ENCODE data around the gene PDHX.
"Not testable (repeated sequence)": the region's sequence is repeated elsewhere in the genome, so short reads cannot be mapped to it uniquely, and the experiment has no call there.

PDHX gene

DNA sequence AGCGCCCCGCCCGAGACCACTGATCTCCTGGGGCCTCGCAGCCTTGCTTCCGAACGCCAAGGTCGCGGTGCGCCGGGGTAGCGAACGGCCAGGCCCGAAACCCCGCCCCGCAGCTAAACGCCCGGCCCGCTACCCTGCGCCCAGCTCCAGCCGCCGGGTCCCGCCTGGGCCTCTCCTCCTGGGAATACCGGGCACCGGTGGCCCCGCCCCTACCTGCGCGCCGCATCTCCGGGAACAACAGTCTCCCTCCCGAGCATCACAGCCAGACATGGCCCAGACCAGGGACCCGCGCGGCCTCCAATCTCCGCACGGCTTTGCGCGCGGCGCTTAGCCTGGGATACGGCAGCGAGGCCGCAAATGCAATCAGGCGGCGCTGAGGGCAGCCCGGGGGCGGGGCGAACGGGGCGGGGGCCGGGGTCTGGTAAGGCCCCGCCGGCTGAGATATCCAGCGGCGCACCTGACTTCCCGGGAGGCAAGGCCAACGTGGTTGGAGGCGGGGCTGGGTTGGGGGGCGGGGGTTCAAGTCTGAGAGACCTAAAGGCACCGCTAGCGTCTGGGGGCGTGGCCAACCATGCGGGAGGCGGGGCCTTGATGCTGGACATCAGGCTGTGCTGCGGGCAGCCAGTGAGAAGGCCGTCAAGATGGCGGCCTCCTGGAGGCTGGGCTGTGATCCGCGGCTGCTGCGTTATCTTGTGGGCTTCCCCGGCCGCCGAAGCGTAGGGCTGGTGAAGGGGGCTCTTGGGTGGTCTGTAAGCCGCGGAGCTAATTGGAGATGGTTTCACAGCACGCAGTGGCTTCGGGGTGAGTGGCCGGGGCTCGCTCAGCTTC, at the start of gene PDHX, which contains the start of gene APIP:
TSS of gene PDHX (plus strand) at position 604 of the 828 bp plus-strand sequence. CDS start at position 642, 38 bp downstream.
TSS of gene APIP (minus strand) at position 365 of the 828 bp plus-strand sequence. CDS start at position 270, 95 bp downstream.
- DNase-seq, result peak; percentile 97

DNA sequence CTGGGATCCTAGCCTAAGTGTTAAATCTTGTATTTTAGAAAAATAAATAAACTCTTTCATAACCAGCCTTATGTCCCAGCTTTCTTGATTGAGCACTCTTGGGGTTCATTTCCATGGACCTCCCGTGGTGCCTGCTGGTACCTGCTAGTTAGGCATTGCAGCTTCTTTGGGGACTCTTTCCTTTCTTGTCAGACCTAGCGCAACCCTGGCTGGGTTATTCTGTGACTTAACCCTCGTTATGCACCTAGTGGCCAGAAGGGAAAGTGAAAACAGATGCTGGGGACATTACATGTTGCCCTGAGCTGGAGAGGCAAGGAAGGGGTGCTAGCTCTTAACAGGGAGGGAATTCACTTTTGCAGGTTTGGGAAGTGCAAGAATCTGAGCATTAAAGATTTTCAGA, 47.0 kb upstream of the PDHX start:
- no peak for DNase-seq

DNA sequence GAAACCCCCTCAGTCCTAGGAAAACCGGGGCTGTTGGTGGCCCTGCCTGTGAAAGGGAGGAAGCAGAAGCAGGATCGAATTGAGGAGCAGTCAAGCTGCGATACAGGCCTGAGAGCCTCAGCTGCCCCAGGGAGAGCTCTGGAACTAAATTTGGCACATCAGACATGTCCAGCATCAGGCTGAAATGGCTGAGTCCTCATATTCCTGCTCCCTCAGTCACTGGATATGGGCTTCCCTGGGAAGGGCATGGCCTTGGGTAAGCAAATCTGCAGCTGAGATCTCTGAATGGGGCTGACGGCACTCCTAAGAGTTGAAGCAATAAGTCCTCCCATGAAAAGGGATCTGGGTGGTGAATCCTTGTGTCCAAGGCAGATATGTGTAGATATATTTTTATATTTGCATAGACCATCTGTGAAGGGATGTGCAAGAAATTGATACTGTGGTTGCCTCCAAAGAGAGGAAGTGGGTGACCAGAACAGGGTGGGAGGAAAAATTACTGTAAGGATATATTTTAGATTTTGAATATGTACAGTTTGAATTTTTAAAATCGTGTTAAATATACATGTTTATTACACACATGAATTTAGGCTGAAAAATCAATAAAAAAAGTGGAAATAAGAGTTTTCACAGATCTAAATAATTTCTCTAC, 45.7 kb upstream of the PDHX start:
- no peak for DNase-seq

DNA sequence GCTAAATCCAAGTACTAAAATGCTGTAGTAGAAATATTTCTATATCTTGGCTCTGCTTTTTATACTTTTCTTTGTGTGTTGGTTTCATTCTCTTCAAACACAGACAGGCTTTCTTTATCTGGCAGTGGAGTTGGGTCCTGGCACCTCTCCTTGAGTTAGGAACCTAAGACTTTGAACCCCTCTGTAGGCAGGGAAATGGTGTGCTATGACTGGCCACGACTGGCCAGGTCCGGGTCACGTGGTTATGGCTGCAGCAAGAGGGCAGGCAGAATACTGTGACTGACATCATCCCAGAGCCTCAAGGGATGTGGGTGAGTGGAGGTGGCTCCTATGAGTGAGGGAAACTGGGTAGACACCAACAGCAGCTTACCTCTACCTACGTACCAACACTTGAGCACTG, 42.2 kb upstream of the PDHX start:
- DNase-seq, result no peak

DNA sequence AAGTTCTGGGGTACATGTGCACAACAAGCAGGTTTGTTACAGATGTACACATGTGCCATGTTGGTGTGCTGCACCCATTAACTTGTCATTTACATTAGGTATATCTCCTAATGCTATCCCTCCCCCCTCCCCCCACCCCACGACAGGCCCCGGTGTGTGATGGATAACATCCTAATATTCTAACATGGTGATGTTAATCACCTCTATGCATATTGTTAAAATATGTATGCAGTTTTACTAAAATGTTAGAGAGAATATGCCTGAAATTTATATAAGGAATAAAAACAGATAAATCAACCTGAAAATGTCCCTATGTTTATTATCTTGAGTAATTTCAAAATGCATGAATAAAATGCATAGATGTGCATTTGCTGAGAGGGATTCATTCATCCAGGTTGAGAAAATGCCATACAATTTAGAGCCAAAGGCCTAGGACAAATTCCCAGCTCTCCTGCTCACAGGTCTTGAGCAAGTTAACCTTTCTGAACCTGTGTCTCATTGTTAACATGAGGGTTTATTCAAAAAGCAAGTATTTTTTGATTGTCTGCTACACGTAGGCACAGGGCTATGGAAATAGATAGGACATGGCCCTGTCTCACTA, 38.9 kb upstream of the PDHX start:
- DNase-seq, result no peak

DNA sequence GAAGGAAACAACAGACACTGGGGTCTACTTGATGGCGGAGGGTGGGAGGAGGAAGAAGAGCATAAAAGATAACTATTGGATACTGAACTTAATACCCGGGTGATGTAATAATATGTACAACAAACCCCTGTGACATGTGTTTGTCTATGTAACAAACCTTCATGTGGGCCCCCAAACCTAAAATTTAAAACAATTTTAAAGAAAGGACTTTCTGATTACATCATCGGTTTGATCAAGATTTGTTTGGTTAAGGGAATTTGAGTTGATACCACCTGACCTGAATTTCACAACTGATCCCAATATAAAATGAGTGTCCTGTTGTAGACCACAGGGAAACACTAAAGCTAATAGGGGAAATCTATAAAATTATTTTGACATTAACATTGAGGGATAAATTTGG, 34.5 kb upstream of the PDHX start:
- no peak for DNase-seq

DNA sequence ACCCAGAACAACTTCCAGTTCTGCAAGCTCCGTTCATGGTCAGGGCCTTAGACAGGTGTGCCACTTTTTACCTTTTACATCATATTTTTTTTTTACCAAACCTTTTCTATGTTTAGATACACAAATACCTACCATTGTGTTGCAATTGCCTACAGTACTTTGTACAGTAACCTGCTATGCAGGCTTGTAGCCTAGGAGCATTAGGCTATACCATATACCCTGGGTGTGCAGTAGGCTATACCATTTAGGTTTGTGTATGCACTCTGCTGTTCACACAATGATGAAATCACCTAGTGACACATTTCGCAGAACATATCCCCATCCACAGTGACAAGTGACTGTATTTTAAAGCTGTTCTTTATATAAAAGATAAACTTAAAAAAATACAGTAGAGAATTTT, 29.8 kb upstream of the PDHX start:
- no peak for DNase-seq

DNA sequence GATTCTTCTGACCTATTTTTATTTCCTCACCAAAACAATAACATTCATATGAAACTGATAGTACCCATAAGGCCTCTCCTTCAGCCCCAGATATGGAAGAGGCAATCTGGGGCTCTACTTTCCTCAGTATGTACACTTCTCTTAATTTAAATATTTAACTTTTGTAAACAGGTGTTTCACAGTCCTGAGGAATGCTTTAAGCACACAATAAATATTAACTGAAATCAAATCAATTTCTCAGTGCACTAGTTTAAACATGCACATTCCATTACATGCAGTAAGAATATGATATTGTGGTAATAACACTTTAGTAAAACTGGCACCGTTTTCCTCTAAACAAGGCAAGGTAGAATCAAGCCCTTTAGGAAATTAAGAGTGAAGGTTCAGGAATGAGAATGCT, 29.2 kb upstream of the PDHX start:
- DNase-seq, result no peak

DNA sequence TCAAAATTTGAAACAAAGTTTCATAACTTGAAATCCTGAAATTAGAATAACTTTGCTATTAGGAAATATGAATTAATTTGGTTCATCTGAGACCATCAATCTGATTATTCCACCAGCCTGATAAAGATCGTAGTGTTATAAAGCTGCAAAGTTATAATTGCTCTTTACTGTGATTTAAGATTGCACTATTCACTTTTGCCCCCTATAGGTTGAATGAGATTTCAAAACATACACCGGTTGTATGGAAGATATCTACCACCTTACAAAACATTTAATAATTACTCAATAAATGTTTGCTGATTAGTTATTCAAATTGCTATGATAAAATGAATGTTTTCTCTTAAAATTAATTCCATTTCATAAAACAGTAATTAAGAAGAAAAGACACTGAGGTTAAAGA, 26.3 kb upstream of the PDHX start:
- DNase-seq, result no peak

DNA sequence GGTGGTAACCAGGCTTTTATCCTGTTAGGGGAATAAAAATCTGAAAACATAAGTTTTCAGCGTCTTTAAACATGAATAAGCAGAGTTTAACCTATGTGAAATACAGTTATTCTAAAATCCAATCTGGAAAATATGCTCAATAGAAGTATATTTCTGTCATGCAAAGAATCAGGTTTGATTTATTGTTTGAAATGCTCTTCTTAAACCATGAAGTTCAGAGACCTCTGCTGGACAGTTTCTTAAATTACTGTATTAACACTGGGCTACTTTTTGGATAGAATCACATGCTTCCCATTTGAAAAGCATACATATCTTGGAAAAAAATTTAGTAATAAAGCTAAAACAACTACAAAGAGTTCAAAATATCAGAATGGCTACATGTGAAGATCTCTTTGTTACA, 25.6 kb upstream of the PDHX start:
- no peak for DNase-seq

DNA sequence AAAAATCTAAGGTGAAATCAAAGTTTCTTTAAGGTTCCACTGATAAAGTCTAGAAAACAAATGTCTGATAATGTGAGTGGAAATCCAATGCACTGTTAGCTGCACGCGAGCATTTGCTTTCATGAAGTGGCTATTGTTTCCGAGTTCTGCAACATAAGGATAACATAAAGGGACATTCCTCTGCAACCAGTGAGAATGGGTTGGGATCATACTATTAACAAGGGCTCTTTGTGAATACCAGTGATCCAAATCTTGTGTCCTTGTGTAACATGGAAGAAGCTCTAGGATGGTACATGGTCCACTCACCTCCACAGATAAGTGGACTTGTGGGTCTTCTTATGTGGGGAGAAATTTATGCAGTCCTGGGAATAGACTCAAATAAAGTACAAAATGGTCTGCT, 24.8 kb upstream of the PDHX start:
- DNase-seq, result no peak

DNA sequence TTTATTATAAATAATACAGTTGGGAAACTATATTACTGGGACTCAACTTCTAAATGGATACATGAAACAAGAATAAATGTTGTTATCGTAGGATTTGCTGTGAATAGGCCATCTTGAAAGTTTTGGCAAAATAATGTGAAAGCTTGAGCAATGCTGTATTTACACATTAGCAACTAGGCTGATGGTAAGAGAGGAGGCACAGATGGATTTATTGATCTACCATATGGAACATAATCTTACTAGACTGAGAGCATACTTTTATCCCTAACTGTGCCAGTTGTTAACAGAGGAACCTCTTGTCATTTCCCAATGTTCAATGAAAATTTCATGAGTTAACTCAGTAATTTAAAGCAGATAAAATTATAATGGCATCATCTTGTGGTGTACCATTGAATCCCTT, 23.0 kb upstream of the PDHX start:
- no peak for DNase-seq

DNA sequence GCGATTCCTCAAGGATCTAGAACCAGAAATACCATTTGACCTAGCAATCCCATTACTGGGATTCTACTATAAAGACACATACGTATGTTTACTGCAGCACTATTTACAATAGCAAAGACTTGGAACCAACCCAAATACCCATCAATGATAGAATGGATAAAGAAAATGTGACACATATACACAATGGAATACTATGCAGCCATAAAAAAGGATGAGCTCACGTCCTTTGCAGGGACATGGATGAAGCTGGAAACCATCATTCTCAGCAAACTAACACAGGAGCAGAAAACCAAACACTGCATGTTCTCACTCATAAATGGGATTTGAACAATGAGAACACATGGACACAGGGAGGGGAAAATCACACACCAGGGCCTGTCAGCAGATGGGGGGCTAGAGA, 20.2 kb upstream of the PDHX start:
- not testable (repeated sequence) for DNase-seq

DNA sequence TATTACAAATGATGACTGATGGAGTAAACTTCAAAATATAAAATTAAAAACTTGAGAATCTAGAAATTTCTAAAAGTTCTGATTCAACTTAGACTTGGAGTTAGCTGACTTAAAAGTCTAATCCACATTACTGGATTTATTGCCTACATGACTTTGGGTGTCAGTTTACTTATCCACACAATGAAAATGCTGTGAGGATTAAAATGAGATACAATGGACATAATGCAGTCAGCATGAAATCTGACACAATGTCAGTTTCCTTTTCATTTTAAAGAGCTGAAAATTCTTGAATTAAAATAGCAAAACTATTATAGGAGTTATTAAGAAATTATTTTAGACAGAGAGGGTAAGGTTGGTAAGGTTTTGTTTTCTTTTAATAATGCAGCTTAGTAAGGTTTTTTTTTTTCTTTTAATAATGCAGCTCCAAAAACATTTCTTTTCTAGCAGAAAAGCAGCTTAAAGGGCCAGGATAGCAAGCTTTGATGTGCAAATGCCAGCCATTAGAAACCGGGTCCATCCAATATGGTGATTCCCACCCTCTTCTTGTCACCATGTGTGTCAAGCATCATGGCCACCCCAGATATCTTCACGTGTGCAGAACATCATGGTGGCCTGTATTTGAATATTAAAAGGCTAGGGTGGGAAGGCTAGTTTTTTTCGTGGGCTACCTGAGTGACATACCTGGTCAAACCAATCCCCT, 19.1 kb upstream of the PDHX start:
- no peak for DNase-seq

DNA sequence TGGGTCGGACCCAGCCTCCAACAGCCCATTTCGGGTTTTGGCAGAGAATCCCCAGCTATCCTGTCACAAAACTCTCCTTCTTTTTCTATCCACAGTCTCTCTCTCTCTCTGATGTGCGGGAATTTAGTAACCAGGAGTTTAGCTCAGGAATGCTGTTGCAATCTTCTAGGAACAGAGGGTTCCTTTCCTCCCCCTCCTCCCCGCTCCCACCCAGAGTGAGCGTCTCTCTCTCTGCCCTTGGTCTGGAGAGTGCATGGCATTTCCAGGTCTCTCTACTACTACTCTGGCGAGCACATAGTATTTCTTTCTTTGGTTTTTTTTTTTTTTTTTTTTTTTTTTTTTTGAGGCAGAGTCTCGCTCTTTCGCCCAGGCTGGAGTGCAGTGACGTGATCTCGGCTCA, 17.9 kb upstream of the PDHX start:
- DNase-seq, result no peak

DNA sequence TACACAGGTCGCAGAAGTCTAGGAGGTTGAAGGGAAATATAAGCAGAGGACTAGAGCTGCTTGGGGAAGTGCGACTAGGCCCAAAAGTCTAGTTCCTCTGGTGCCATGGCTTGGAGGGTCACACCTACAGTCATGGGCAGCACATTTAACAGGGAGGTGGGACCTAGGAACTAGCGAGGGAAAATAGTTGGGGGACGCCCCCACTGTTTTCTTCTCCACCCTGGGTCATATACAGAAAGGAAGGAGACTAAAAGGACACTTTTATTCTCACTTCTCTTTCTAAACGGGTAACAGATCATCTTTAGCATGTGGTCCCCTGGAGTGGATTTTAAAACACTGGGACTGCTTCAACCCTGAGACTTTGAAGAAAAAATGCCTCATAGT, 16.8 kb upstream of the PDHX start:
- no peak for DNase-seq

DNA sequence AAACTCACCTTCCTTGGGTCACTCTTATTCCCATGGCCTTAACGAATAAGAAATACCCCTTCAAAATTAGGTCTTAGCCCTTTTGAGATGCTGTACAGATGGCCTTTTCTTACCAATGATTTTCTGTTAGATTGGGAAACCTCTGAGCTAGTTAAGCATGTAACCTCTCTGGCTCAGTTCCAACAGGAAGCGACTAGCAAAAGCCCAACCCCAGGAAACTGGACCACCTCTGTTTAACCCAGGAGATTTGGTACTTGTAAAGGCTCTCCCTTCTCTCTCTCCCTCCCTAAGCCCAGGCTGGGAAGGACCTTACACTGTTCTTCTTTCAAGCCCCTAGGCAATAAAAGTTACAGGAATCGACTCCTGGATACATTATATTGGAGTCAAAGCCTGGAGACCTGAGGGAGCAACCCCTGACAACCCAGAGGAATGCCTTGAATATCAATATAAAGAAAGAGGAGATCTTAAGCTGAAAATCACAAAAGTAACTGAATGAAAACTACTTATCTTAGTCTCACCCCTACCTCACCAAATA, 11.9 kb upstream of the PDHX start:
- DNase-seq, result no peak

DNA sequence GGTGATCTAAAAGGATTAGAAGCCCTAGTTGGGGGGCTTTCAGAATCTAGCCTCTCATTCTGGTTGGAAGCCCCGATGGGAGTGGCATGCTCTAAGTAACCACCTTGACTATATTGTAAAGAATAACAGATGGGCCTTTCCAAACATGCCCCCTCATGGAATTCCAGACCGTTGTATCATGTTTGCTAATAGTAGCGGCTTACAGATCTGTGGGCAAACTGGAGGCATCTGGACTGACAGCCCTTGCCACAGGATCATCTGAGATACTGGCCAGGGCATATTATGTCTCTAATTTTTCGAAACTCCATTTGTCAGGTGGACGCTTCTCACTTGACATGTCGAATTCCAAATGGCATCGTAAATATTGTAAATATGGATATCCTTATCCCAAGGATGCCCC, 10.8 kb upstream of the PDHX start:
- DNase-seq, result no peak

DNA sequence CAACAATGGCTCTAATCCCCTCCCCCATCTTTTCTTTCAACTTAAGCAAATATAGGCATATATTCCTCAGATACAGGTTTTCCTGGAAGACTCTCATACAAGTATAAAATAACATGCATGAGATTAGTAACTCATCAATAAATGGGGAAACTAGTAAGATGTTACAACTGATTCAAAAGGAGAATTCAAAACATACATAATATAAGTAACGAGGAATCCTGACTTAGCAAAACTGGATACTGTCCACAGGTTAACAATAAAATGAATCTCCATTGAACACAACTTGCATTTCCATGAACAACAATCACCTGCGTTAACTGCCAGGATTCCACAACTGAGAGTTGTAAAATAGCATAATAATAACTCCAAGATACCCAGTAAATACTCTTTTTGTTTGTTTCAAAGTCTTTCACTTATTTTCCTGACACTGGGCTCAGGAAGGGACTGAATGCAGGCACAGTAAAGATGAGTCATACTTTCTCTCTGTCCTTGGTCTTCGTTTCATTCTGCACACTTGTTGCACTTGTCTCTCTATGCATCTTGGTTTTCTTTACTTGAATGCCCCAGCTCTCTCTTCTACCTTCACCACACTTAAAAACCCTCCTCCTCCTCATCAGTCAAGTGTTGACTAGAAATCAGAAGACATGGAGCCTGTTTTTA, 8.4 kb upstream of the PDHX start:
- no peak for DNase-seq

DNA sequence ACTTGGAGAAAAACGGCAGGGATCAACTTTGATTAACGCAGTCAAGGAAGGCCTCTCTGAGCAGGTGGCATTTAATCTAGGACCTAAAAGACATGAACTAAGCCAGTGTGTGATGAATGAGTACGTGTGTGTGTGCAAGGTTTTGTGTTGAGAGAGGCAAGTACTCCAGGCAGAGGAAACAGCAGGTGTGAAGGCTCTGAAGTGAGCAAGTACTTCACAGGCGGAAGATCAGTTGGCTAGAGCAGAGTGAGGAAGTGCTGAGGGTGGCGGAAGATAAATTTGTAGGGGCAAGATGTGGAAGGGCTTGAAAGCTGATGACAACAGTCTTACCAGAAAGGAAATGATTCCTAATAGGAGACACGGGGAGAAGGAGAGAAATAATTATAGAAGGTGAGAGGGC, 7.0 kb upstream of the PDHX start:
- no peak for DNase-seq

DNA sequence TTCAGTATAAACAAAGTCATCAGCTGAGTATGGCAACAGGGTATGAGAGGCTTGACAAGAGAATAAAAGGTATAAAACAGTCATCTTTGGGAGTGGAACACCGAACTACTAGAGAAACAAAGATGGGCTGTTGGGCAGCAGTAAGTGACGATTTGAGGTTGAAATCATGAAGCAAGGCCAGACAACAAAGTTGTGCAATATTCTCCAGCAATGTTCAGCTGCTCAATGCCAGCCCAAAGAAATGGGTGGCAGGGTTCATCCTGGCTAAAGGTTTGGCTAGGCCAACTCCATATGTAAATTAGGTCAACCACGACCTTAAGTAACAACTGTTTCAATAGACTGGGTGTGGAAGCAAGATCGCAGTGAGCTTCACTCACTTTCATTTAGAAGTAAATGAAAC, 6.5 kb upstream of the PDHX start:
- DNase-seq, result no peak

DNA sequence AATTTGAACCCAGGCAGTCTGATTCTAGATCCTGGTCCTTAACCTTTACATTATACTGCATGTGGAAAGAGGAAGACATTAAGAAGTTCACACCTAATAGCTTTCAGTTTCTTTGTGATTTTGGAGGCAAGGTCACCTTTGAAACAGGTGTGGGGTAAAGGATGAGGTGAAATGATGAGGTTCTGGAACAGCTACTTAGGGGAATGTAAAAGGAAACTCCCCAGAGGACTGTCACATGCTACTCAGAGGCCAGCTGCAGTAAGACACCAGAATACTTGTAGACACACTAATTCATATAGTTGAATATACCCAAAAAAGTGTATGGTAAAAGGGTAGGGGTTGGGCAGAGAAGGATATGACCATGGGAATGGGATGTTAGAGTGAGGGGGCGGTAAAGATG, 5.6 kb upstream of the PDHX start:
- no peak for DNase-seq

DNA sequence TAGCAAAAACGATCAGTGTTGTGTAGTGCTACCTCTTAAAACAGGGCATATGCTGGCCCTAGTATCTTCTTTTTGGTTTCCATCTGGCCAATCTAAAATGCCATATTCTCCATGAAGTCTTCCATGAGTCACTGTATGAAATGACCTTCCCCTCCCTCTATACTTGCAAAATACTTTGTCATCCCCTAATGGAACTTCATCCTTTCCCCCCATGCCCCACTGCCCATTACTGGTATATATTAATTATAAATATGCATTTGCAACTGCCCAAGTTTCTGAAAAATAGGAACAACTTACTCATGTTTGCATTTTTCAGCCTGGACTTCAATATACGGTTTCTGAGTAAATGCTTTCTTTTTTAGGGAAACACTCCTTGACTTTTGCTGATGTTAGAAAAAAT, 4.7 kb upstream of the PDHX start:
- no peak for DNase-seq

Measured in CD4-positive, alpha-beta T cell treated with Interferon gamma for 1 hour (primary cell).